ENCODE measurements around the gene ACTMAP.

- TF ChIP-seq RBBP5 (IDR thresholded peaks at IDR 0.05; ENCODE audit: borderline replicate concordance, low read depth, low read length), result no peak
- no peak for TF ChIP-seq SIX5 (IDR thresholded peaks at IDR 0.05; ENCODE audit: low read depth, low read length)
- no peak for TF ChIP-seq POLR2A (IDR thresholded peaks at IDR 0.05; ENCODE audit: control extremely low read depth in 1 of 2, low read depth in 2 of 2, low read length in 2 of 2)
- TF ChIP-seq, protein P1, sequence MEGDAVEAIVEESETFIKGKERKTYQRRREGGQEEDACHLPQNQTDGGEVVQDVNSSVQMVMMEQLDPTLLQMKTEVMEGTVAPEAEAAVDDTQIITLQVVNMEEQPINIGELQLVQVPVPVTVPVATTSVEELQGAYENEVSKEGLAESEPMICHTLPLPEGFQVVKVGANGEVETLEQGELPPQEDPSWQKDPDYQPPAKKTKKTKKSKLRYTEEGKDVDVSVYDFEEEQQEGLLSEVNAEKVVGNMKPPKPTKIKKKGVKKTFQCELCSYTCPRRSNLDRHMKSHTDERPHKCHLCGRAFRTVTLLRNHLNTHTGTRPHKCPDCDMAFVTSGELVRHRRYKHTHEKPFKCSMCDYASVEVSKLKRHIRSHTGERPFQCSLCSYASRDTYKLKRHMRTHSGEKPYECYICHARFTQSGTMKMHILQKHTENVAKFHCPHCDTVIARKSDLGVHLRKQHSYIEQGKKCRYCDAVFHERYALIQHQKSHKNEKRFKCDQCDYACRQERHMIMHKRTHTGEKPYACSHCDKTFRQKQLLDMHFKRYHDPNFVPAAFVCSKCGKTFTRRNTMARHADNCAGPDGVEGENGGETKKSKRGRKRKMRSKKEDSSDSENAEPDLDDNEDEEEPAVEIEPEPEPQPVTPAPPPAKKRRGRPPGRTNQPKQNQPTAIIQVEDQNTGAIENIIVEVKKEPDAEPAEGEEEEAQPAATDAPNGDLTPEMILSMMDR (IDR thresholded peaks at IDR 0.05; ENCODE audit: control extremely low read depth in 1 of 3, insufficient read depth in 1 of 3, low read depth in 1 of 3, low read length in 3 of 3), result no peak
- no peak for TF ChIP-seq HDAC2 (IDR thresholded peaks at IDR 0.05; ENCODE audit: borderline replicate concordance in 1 of 2, low read depth in 2 of 2, low read length in 2 of 2)
- TF ChIP-seq SIRT6 (IDR thresholded peaks at IDR 0.05; ENCODE audit: low read length), result no peak
- no peak for TF ChIP-seq ATF2 (IDR thresholded peaks at IDR 0.05; ENCODE audit: low read length)
- TF ChIP-seq KDM5A (IDR thresholded peaks at IDR 0.05; ENCODE audit: low read length), result no peak
These were observed 6.4 kb downstream of the ACTMAP start for GRCh38 chr19:40743926-40744325.

Data from H1 (cell line).